Transverse colon (tissue), 4 donors: Measurements from ENCODE around the gene ERGIC1. TPM values are rescaled to one million over a fixed set of nuclear protein-coding genes. Genes with fewer than 3 reads are reported as not detected.

Experiments
- DNase-seq: peaks from one replicate; pipeline ENCODE4 v3.0.0-alpha.2; 2019
- H3K27ac ChIP-seq, 4 donors: fragments of 200-600 bp; sonication (generic); 2 replicates each; pipeline ENCODE4 v1.5.1; 2016 to 2018; ENCODE audit warnings: inconsistent platforms in 4 of 4
- H3K27me3 ChIP-seq: fragments of 200-600 bp; sonication (generic); 2 replicates; pipeline ENCODE4 v1.5.1; 2017; ENCODE audit warnings: inconsistent platforms
- H3K36me3 ChIP-seq, 4 donors: fragments of 200-600 bp; sonication (generic); 2 replicates each; pipeline ENCODE4 v1.5.1; 2017 to 2019; ENCODE audit warnings: inconsistent platforms in 4 of 4
- H3K4me1 ChIP-seq, 4 donors: fragments of 200-600 bp; sonication (generic); 2 replicates each; pipeline ENCODE4 v1.5.1; 2017 to 2020; ENCODE audit warnings: inconsistent platforms in 4 of 4
- H3K4me3 ChIP-seq, 4 donors: fragments of 200-600 bp; sonication (generic); 1 replicate in 1 of 4; 2 replicates in 3 of 4; pipeline versions ENCODE4 v1.5.1 to v1.6.1; 2017 to 2019; ENCODE audit warnings: inconsistent platforms in 4 of 4
- H3K9me3 ChIP-seq, 2 donors: fragments of 200-600 bp; sonication (generic); 2 replicates each; pipeline ENCODE4 v1.5.1; 2017 to 2019; ENCODE audit warnings: inconsistent platforms in 2 of 2
- CTCF ChIP-seq, 5 experiments: fragments of 200-600 bp in 3 of 5; fragments of 450-650 bp in 2 of 5; sonication (generic) in 3 of 5; IDR thresholded peaks; 1 replicate in 2 of 5; 2 replicates in 3 of 5; pipeline ENCODE4 v1.5.1; 2016 to 2017; ENCODE audit warnings: antibody characterized with exemption in 5 of 5, inconsistent platforms in 3 of 5, mild to moderate bottlenecking in 2 of 5, moderate library complexity in 1 of 5
- EP300 ChIP-seq: sonication (generic); formaldehyde crosslinking; IDR thresholded peaks from one replicate; pipeline ENCODE4 v1.6.1; 2017; ENCODE audit warnings: antibody characterized with exemption, low read depth
- POLR2A ChIP-seq: fragments of 450-650 bp; IDR thresholded peaks from one replicate; pipeline ENCODE4 v1.6.1; 2016; ENCODE audit warnings: antibody characterized with exemption, mild to moderate bottlenecking, moderate library complexity
- POLR2AphosphoS5 ChIP-seq, 3 donors: sonication (generic); formaldehyde crosslinking; IDR thresholded peaks; one replicate each; pipeline ENCODE4 v1.6.1; 2016; ENCODE audit warnings: antibody characterized with exemption in 3 of 3
- WGBS, 2 donors: methylation state at CpG; one replicate each; pipeline ENCODE4 v1.1.5; 2018; ENCODE audit warnings: low coverage in 1 of 2; 5-methylcytosine and 5-hydroxymethylcytosine counted together
- in situ Hi-C, 4 donors: fragments of 200-750 bp; cut with MboI; loops; one replicate each; pipeline versions ENCODE4 v1.15.0 to v1.15.1; 2017; ENCODE audit warnings: low sequenced_read_pairs in 3 of 4, low pct_ligation_motif_present in 1 of 4, low pct_unique_long_range_greater_than_20kb in 1 of 4
- intact Hi-C: fragments of 100-400 bp; cut with DNase I; formaldehyde crosslinking; loops from one replicate; pipeline ENCODE4 v1.15.1; 2023; ENCODE audit warnings: low total_unique reads
- total RNA-seq, 4 donors: library from RNA; depleted of rRNA; stranded (reverse); fragments of >200 nt; gene quantifications; one replicate each; pipeline ENCODE4 v1.1.0, GENCODE V29; 2016

ERGIC1 gene
- total RNA-seq, 4 donors from 2014 or later = 125 to 252 (median 184) TPM

- in situ Hi-C loops = loop anchor here in 2 of 4 donors (10.0 kb wide), 2 partner anchors 50 to 80 kb away; partner anchors contain the start of gene DUSP1 (in 1 of the 2)
- peak; percentile 75 for DNase-seq
- intact Hi-C loops = no loop called here
- Histone ChIP-seq H3K27me3 (no peaks in the 10 kb centered on the region), H3K36me3 (no peaks in the 10 kb centered on the region), H3K4me3 (no peak overlapping the region), H3K27ac (peak overlapping the region; percentile 64 to 87 (median 74)), H3K9me3 (no peaks in the 10 kb centered on the region), H3K4me1 (peaks cover 55 to 88% (median 66%) of the 10 kb centered on the region in 4 donors)
- 33 to 42% methylated on average over 5 to 12 of the region's 12 CpGs for WGBS, 2 donors
- peak; percentile 23 to 55 (median 52) for TF ChIP-seq POLR2AphosphoS5 (IDR thresholded peaks at IDR 0.05)
- peak; percentile 24 for TF ChIP-seq POLR2A
- TF ChIP-seq EP300 = no peak
- no peak for TF ChIP-seq CTCF (IDR thresholded peaks at IDR 0.05)
These were observed 20.4 kb downstream of the ERGIC1 start for GRCh38 chr5:172854451-172854871.

- DNase-seq = no peak
- intact Hi-C loops = no loop called here
- Histone ChIP-seq H3K27ac (peak overlapping the region; percentile 64 to 87 (median 74)), H3K27me3 (no peaks in the 10 kb centered on the region), H3K9me3 (no peaks in the 10 kb centered on the region), H3K36me3 (no peaks in the 10 kb centered on the region), H3K4me1 (peaks cover 55 to 88% (median 66%) of the 10 kb centered on the region in 4 donors), H3K4me3 (no peak overlapping the region)
- TF ChIP-seq POLR2AphosphoS5 (IDR thresholded peaks at IDR 0.05) (no peak), POLR2A (no peak), EP300 (no peak), CTCF (IDR thresholded peaks at IDR 0.05) (no peak)
- whole genome bisulfite sequencing, 2 donors = 81% methylated on average over 4 of the region's 5 CpGs; no CpG with 5 or more reads in 1 of the 2 donors
- in situ Hi-C loops = loop anchor here in 2 of 4 donors (10.0 kb wide), 2 partner anchors 50 to 80 kb away; partner anchors contain the start of gene DUSP1 (in 1 of the 2)
These were observed 20.9 kb downstream of the ERGIC1 start for GRCh38 chr5:172854971-172855370.

- in situ Hi-C loops = loop anchor here in 2 of 4 donors (10.0 kb wide), 2 partner anchors 49 to 81 kb away; partner anchors contain the start of gene DUSP1 (in 1 of the 2)
- DNase-seq = no peak
- TF ChIP-seq POLR2AphosphoS5 (IDR thresholded peaks at IDR 0.05) (peak in 1 of 3 donors; percentile 13), CTCF (IDR thresholded peaks at IDR 0.05) (no peak), POLR2A (no peak)
These were observed 21.7 kb downstream of the ERGIC1 start for GRCh38 chr5:172855597-172856292.

GRCh38 chr5:172856336-172856735 lies 22.3 kb downstream of the ERGIC1 start:
- Histone ChIP-seq H3K4me3 (no peak overlapping the region), H3K4me1 (peaks cover 61 to 92% (median 76%) of the 10 kb centered on the region in 4 donors), H3K36me3 (no peaks in the 10 kb centered on the region), H3K27me3 (no peaks in the 10 kb centered on the region), H3K9me3 (no peaks in the 10 kb centered on the region), H3K27ac (peak overlapping the region; percentile 64 to 87 (median 74))
- no peak for TF ChIP-seq POLR2AphosphoS5 (IDR thresholded peaks at IDR 0.05)
- TF ChIP-seq EP300 = no peak
- no peak for TF ChIP-seq CTCF (IDR thresholded peaks at IDR 0.05)
- no peak for TF ChIP-seq POLR2A
- intact Hi-C loops = no loop called here
- in situ Hi-C loops = loop anchor here in 2 of 4 donors (10.0 kb wide), 2 partner anchors 48 to 82 kb away; partner anchors contain the start of gene DUSP1 (in 1 of the 2)
- no peak for DNase-seq
- WGBS, 2 donors = 93 to 97% methylated on average over 4 of the region's 4 CpGs

More at GRCh38 chr5:172855597-172856292, 21.7 kb downstream of the ERGIC1 start:
- H3K4me1 ChIP-seq = peaks cover 56 to 88% (median 70%) of the 10 kb centered on the region in 4 donors
- WGBS, 2 donors = 79% methylated on average over 17 of the region's 18 CpGs; no CpG with 5 or more reads in 1 of the 2 donors
- H3K9me3 ChIP-seq = no peaks in the 10 kb centered on the region
- intact Hi-C loops = no loop called here
- H3K27ac ChIP-seq = peak overlapping the region; percentile 64 to 87 (median 74)
- no peak overlapping the region for H3K4me3 ChIP-seq
- H3K27me3 ChIP-seq = no peaks in the 10 kb centered on the region
- H3K36me3 ChIP-seq = no peaks in the 10 kb centered on the region
